Upper lobe of left lung (tissue), 4 donors: ENCODE measurements around the gene APBB2.
"Not testable (repeated sequence)": the region's sequence is repeated elsewhere in the genome, so short reads cannot be mapped to it uniquely, and the experiment has no call there.

ENCODE experiments used
- POLR2AphosphoS5 ChIP-seq, 2 donors: sonication (generic); formaldehyde crosslinking; IDR thresholded peaks; one replicate each; pipeline ENCODE4 v1.5.1; 2017; ENCODE audit warnings: antibody characterized with exemption in 2 of 2
- TF ChIP-seq, protein P1 (sequence below), 6 experiments: fragments of 450-650 bp in 4 of 6; fragments of 200-600 bp in 2 of 6; sonication (generic) in 2 of 6; IDR thresholded peaks; one replicate each; pipeline ENCODE4 v1.5.1; 2016 to 2019; ENCODE audit warnings: antibody characterized with exemption in 6 of 6

DNA sequence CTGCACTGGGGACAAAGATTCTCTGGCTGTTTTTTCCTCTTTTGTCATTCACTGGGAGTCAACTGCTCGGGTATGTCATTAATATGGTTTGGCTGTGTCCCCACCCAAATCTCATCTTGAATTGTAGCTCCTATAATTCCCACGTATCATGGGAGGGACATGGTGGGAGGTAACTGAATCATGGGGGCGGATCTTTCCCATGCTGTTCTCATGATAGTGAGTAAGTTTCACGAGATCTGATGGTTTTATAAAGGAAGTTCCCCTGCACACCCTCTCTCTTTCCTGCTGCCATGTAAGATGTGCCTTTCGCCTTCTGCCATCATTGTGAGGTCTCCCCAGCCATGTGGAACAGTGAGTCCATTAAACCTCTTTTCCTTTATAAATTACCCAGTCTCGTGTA is 294.4 kb downstream of the APBB2 start:
- TF ChIP-seq, protein P1, sequence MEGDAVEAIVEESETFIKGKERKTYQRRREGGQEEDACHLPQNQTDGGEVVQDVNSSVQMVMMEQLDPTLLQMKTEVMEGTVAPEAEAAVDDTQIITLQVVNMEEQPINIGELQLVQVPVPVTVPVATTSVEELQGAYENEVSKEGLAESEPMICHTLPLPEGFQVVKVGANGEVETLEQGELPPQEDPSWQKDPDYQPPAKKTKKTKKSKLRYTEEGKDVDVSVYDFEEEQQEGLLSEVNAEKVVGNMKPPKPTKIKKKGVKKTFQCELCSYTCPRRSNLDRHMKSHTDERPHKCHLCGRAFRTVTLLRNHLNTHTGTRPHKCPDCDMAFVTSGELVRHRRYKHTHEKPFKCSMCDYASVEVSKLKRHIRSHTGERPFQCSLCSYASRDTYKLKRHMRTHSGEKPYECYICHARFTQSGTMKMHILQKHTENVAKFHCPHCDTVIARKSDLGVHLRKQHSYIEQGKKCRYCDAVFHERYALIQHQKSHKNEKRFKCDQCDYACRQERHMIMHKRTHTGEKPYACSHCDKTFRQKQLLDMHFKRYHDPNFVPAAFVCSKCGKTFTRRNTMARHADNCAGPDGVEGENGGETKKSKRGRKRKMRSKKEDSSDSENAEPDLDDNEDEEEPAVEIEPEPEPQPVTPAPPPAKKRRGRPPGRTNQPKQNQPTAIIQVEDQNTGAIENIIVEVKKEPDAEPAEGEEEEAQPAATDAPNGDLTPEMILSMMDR (IDR thresholded peaks at IDR 0.05): not testable (repeated sequence)
- not testable (repeated sequence) for TF ChIP-seq POLR2AphosphoS5 (IDR thresholded peaks at IDR 0.05)
